Thyroid gland (tissue), 4 donors: ENCODE results near the gene MAP1LC3A.
"Not testable (repeated sequence)": the region's sequence is repeated elsewhere in the genome, so short reads cannot be mapped to it uniquely, and the experiment has no call there.

Source experiments
- POLR2A ChIP-seq, 2 donors: fragments of 450-650 bp; IDR thresholded peaks; one replicate each; pipeline ENCODE4 v1.6.1; 2017; ENCODE audit warnings: antibody characterized with exemption in 2 of 2, mild to moderate bottlenecking in 2 of 2, moderate library complexity in 1 of 2
- TF ChIP-seq, protein P1 (sequence below), 6 experiments: fragments of 200-600 bp in 3 of 6; fragments of 450-650 bp in 3 of 6; sonication (generic) in 3 of 6; IDR thresholded peaks; one replicate each; pipeline ENCODE4 v1.5.1; 2016 to 2019; ENCODE audit warnings: antibody characterized with exemption in 6 of 6, mild to moderate bottlenecking in 2 of 6, inconsistent platforms in 1 of 6, moderate library complexity in 1 of 6

DNA sequence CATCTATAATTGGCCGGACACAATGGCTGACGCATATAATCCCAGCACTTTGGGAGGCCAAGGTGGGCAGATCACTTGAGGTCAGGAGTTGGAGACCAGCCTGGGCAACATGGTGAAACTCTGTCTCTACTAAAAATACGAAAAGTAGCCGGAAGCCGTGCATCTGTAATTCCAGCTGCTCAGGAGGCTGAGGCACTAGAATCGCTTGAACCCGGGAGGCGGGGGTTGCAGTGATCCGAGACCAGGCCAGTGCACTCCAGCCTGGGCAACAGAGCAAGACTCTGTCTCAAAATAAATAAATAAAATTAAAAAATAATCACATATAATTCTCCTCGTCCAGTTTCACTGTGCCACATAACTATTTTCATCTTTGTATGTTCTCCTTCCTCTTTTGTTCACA lies 38.7 kb upstream of the MAP1LC3A start:
- TF ChIP-seq, protein P1, sequence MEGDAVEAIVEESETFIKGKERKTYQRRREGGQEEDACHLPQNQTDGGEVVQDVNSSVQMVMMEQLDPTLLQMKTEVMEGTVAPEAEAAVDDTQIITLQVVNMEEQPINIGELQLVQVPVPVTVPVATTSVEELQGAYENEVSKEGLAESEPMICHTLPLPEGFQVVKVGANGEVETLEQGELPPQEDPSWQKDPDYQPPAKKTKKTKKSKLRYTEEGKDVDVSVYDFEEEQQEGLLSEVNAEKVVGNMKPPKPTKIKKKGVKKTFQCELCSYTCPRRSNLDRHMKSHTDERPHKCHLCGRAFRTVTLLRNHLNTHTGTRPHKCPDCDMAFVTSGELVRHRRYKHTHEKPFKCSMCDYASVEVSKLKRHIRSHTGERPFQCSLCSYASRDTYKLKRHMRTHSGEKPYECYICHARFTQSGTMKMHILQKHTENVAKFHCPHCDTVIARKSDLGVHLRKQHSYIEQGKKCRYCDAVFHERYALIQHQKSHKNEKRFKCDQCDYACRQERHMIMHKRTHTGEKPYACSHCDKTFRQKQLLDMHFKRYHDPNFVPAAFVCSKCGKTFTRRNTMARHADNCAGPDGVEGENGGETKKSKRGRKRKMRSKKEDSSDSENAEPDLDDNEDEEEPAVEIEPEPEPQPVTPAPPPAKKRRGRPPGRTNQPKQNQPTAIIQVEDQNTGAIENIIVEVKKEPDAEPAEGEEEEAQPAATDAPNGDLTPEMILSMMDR (IDR thresholded peaks at IDR 0.05): not testable (repeated sequence)
- TF ChIP-seq POLR2A (IDR thresholded peaks at IDR 0.05): not testable (repeated sequence)
